ENCODE measurements around the gene PRRG2. TPM values are rescaled to one million over a fixed set of nuclear protein-coding genes. Genes with fewer than 3 reads are reported as not detected.
A peak's percentile ranks its signal among the peaks of the same experiment; 100 is the strongest.

PRRG2 gene
- total RNA-seq, 4 donors from 2014 or later = 13.8 to 21.2 (median 16.7) TPM

GRCh38 chr19:49539192-49539952, 41.7 kb upstream of the PRRG2 start:
- peaks cover under 1% of the 10 kb centered on the region for H3K4me1 ChIP-seq
- H3K27ac ChIP-seq = no peak overlapping the region
- H3K4me3 ChIP-seq = no peak overlapping the region
- DNase-seq (ENCODE audit: low spot score in 2 of 2) = no peak
- H3K36me3 ChIP-seq = peaks cover 18% of the 10 kb centered on the region
- 96% methylated on average over 13 of the region's 13 CpGs for WGBS
- H3K27me3 ChIP-seq = no peaks in the 10 kb centered on the region
- no peaks in the 10 kb centered on the region for H3K9me3 ChIP-seq
- TF ChIP-seq POLR2AphosphoS5 (IDR thresholded peaks at IDR 0.05) (no peak), POLR2A (IDR thresholded peaks at IDR 0.05) (no peak), EP300 (IDR thresholded peaks at IDR 0.05) (no peak)

- peaks cover 16% of the 10 kb centered on the region for H3K36me3 ChIP-seq
- TF ChIP-seq CTCF (IDR thresholded peaks at IDR 0.05) (no peak), POLR2AphosphoS5 (IDR thresholded peaks at IDR 0.05) (no peak), POLR2A (IDR thresholded peaks at IDR 0.05) (no peak), EP300 (IDR thresholded peaks at IDR 0.05) (no peak)
- no peak for DNase-seq (ENCODE audit: low spot score in 2 of 2)
These were observed 39.2 kb upstream of the PRRG2 start for GRCh38 chr19:49541914-49542313.

GRCh38 chr19:49542446-49542845, 38.7 kb upstream of the PRRG2 start:
- H3K4me1 ChIP-seq = peaks cover 9% of the 10 kb centered on the region
- no peak for DNase-seq (ENCODE audit: low spot score in 2 of 2)
- 94% methylated on average over 16 of the region's 16 CpGs for WGBS
- H3K4me3 ChIP-seq = no peak overlapping the region
- TF ChIP-seq EP300 (IDR thresholded peaks at IDR 0.05) (no peak), POLR2AphosphoS5 (IDR thresholded peaks at IDR 0.05) (no peak), POLR2A (IDR thresholded peaks at IDR 0.05) (no peak), CTCF (IDR thresholded peaks at IDR 0.05) (no peak)
- no peak overlapping the region for H3K27ac ChIP-seq
- peaks cover 12% of the 10 kb centered on the region for H3K36me3 ChIP-seq
- no peaks in the 10 kb centered on the region for H3K27me3 ChIP-seq
- no peaks in the 10 kb centered on the region for H3K9me3 ChIP-seq

More at GRCh38 chr19:49541914-49542313, 39.2 kb upstream of the PRRG2 start:
- Histone ChIP-seq H3K4me1 (peaks cover 4% of the 10 kb centered on the region), H3K4me3 (no peak overlapping the region), H3K9me3 (no peaks in the 10 kb centered on the region), H3K27ac (no peak overlapping the region), H3K27me3 (no peaks in the 10 kb centered on the region)
- 84% methylated on average over 6 of the region's 6 CpGs for WGBS

DNA sequence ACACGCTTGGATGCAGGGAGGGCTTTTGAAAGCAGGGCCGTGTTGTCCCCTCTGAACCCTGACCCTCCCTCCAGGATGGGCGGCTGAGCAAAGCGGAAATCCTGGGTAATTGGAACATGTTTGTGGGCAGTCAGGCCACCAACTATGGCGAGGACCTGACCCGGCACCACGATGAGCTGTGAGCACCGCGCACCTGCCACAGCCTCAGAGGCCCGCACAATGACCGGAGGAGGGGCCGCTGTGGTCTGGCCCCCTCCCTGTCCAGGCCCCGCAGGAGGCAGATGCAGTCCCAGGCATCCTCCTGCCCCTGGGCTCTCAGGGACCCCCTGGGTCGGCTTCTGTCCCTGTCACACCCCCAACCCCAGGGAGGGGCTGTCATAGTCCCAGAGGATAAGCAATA, 38.1 kb upstream of the PRRG2 start:
- H3K27ac ChIP-seq = no peak overlapping the region
- no peak overlapping the region for H3K4me3 ChIP-seq
- DNase-seq (ENCODE audit: low spot score in 2 of 2) = no peak
- WGBS = 93% methylated on average over 13 of the region's 14 CpGs
- H3K36me3 ChIP-seq = peaks cover 12% of the 10 kb centered on the region
- no peak for TF ChIP-seq POLR2AphosphoS5 (IDR thresholded peaks at IDR 0.05)
- no peak for TF ChIP-seq EP300 (IDR thresholded peaks at IDR 0.05)
- no peak for TF ChIP-seq POLR2A (IDR thresholded peaks at IDR 0.05)
- no peaks in the 10 kb centered on the region for H3K9me3 ChIP-seq
- peaks cover 9% of the 10 kb centered on the region for H3K4me1 ChIP-seq
- no peaks in the 10 kb centered on the region for H3K27me3 ChIP-seq

- DNase-seq (ENCODE audit: low spot score in 2 of 2) = no peak
- TF ChIP-seq POLR2AphosphoS5 (IDR thresholded peaks at IDR 0.05) = no peak
- no peak for TF ChIP-seq CTCF (IDR thresholded peaks at IDR 0.05)
- no peak for TF ChIP-seq POLR2A (IDR thresholded peaks at IDR 0.05)
- no peak for TF ChIP-seq EP300 (IDR thresholded peaks at IDR 0.05)
- H3K36me3 ChIP-seq = peaks cover 7% of the 10 kb centered on the region
- no peaks in the 10 kb centered on the region for H3K9me3 ChIP-seq
- H3K4me1 ChIP-seq = peaks cover 9% of the 10 kb centered on the region
- H3K4me3 ChIP-seq = no peak overlapping the region
- no peaks in the 10 kb centered on the region for H3K27me3 ChIP-seq
- H3K27ac ChIP-seq = no peak overlapping the region
- 87% methylated on average over 5 of the region's 5 CpGs for WGBS
These were observed 37.0 kb upstream of the PRRG2 start for GRCh38 chr19:49544154-49544553.

- TF ChIP-seq POLR2AphosphoS5 (IDR thresholded peaks at IDR 0.05) (peak in 1 of 3 donors; percentile 45), POLR2A (IDR thresholded peaks at IDR 0.05) (no peak), CTCF (IDR thresholded peaks at IDR 0.05) (peak; percentile 65 to 93), EP300 (IDR thresholded peaks at IDR 0.05) (no peak)
- H3K4me3 ChIP-seq = no peak overlapping the region
- 9% methylated on average over 9 of the region's 9 CpGs for WGBS
These were observed 34.1 kb upstream of the PRRG2 start for GRCh38 chr19:49546825-49547565.

More at GRCh38 chr19:49546825-49547565, 34.1 kb upstream of the PRRG2 start:
- Histone ChIP-seq H3K9me3 (no peaks in the 10 kb centered on the region), H3K4me1 (peaks cover 9% of the 10 kb centered on the region), H3K27me3 (no peaks in the 10 kb centered on the region), H3K27ac (no peak overlapping the region), H3K36me3 (peaks cover 4% of the 10 kb centered on the region)
- no peak for DNase-seq (ENCODE audit: low spot score in 2 of 2)
